IMR-90 (cell line): ENCODE measurements around the gene TACC3. TPM values are rescaled to one million over a fixed set of nuclear protein-coding genes. Genes with fewer than 3 reads are reported as not detected.

ENCODE experiments used
- ATAC-seq: fragments of 200-7000 bp; cut with Tn5 transposase; 2 replicates; pipeline ENCODE4 v1.9.1; 2020; ENCODE audit warnings: low read depth, mild to moderate bottlenecking, moderate library complexity
- BruUV-seq: library from RNA; stranded (reverse); fragments of 400-500 nt; replicated peaks from 2 replicates; lab custom pipeline; 2021; lab: Mats Ljungman, UMichigan
- CTCF ChIA-PET: fragments of 300-600 bp; formaldehyde crosslinking; extraction: SDS; loops from one replicate; lab custom pipeline; 2021; ENCODE audit warnings: antibody characterized with exemption; lab: Yijun Ruan, JAX
- POLR2A ChIA-PET: fragments of 300-600 bp; sonication (Branson Sonifier 250); formaldehyde crosslinking; loops from one replicate; lab custom pipeline; 2022; ENCODE audit warnings: antibody characterized with exemption; ENCODE audit not compliant: unreplicated experiment; lab: Charles Lee
- DNase-seq: peaks from one replicate; pipeline ENCODE4 v3.0.0; 2013
- H2AFZ ChIP-seq: replicated peaks from 2 replicates; pipeline ENCODE3; 2013; ENCODE audit warnings: low read length, mild to moderate bottlenecking; ENCODE audit not compliant: poor library complexity
- H2AK5ac ChIP-seq: 2 replicates; pipeline ENCODE4 v1.6.1; 2013; ENCODE audit warnings: low read depth, low read length, inconsistent platforms
- H2AK9ac ChIP-seq: replicated peaks from 2 replicates; pipeline ENCODE3; 2013; ENCODE audit warnings: mild to moderate bottlenecking, low read depth, low read length, moderate library complexity; ENCODE audit not compliant: poor library complexity
- H2BK120ac ChIP-seq: 2 replicates; pipeline ENCODE4 v1.6.1; 2013; ENCODE audit warnings: low read depth, low read length, inconsistent platforms
- H2BK15ac ChIP-seq: 3 replicates; pipeline ENCODE4 v1.6.1; 2013; ENCODE audit warnings: low read depth, low read length, inconsistent platforms
- H2BK20ac ChIP-seq: 2 replicates; pipeline ENCODE4 v1.6.1; 2013; ENCODE audit warnings: low read depth, mild to moderate bottlenecking, inconsistent platforms, low read length, moderate library complexity
- H2BK5ac ChIP-seq: 2 replicates; pipeline ENCODE4 v1.6.1; 2013; ENCODE audit warnings: mild to moderate bottlenecking, low read depth, low read length, inconsistent platforms; ENCODE audit not compliant: poor library complexity, severe bottlenecking
- H3K14ac ChIP-seq: replicated peaks from 2 replicates; pipeline ENCODE4 v1.6.1; 2013; ENCODE audit warnings: low read depth, low read length, inconsistent platforms
- H3K18ac ChIP-seq: 2 replicates; pipeline ENCODE4 v1.6.1; 2013; ENCODE audit warnings: low read depth, low read length, control low read depth
- H3K23ac ChIP-seq: 2 replicates; pipeline ENCODE4 v1.6.1; 2013; ENCODE audit warnings: low read depth, low read length, inconsistent platforms
- H3K27ac ChIP-seq: 2 replicates; pipeline ENCODE4 v1.5.1; 2013; ENCODE audit warnings: mild to moderate bottlenecking, control low read depth, low read length; ENCODE audit not compliant: insufficient read depth
- H3K27me3 ChIP-seq: 2 replicates; pipeline ENCODE4 v1.6.1; 2013; ENCODE audit warnings: low read length; ENCODE audit not compliant: control insufficient read depth, insufficient read depth
- H3K36me3 ChIP-seq: 2 replicates; pipeline ENCODE4 v1.6.1; 2013; ENCODE audit warnings: low read length, mixed read lengths; ENCODE audit not compliant: control insufficient read depth, insufficient read depth
- H3K4ac ChIP-seq: 2 replicates; pipeline ENCODE4 v1.6.1; 2013; ENCODE audit warnings: low read depth, low read length, inconsistent platforms
- H3K4me1 ChIP-seq: 2 replicates; pipeline ENCODE4 v1.6.1; 2013; ENCODE audit warnings: low read length, mixed read lengths; ENCODE audit not compliant: control insufficient read depth, insufficient read depth
- H3K4me2 ChIP-seq: 2 replicates; pipeline ENCODE4 v1.6.1; 2013; ENCODE audit warnings: low read depth, mild to moderate bottlenecking, control low read depth, low read length, moderate library complexity
- H3K4me3 ChIP-seq: 2 replicates; pipeline ENCODE4 v1.5.1; 2013; ENCODE audit warnings: low read depth, mild to moderate bottlenecking, control low read depth, low read length, moderate library complexity; ENCODE audit not compliant: insufficient read depth
- H3K56ac ChIP-seq: 2 replicates; pipeline ENCODE4 v1.6.1; 2013; ENCODE audit warnings: low read length, inconsistent platforms; ENCODE audit not compliant: insufficient read depth; ENCODE audit errors: extremely low read depth
- H3K79me1 ChIP-seq, 2 experiments: 2 replicates each; pipeline ENCODE4 v1.6.1; 2013; ENCODE audit warnings: low read length in 2 of 2, inconsistent platforms in 1 of 2, low read depth in 1 of 2
- H3K9ac ChIP-seq: 2 replicates; pipeline ENCODE4 v1.6.1; 2013; ENCODE audit warnings: low read depth, low read length, control low read depth
- H3K9me1 ChIP-seq: 2 replicates; pipeline ENCODE4 v1.6.1; 2013; ENCODE audit warnings: low read length, inconsistent platforms; ENCODE audit not compliant: insufficient read depth
- H3K9me3 ChIP-seq: 2 replicates; pipeline ENCODE4 v1.6.1; 2013; ENCODE audit warnings: low read length; ENCODE audit not compliant: control insufficient read depth, insufficient read depth
- H4K20me1 ChIP-seq: 2 replicates; pipeline ENCODE4 v1.6.1; 2013; ENCODE audit warnings: low read length, inconsistent platforms; ENCODE audit not compliant: insufficient read depth
- H4K5ac ChIP-seq: 2 replicates; pipeline ENCODE4 v1.6.1; 2013; ENCODE audit warnings: mild to moderate bottlenecking, low read depth, low read length, control low read depth
- H4K8ac ChIP-seq, 2 experiments: 2 replicates each; pipeline ENCODE4 v1.6.1; 2013; ENCODE audit warnings: low read depth in 2 of 2, low read length in 2 of 2, control low read depth in 1 of 2, inconsistent platforms in 1 of 2
- H4K91ac ChIP-seq: 2 replicates; pipeline ENCODE4 v1.6.1; 2013; ENCODE audit warnings: low read depth, low read length, inconsistent platforms; ENCODE audit not compliant: insufficient read depth
- BHLHE40 ChIP-seq: fragments of 150-350 bp; IDR thresholded peaks from 2 replicates; pipeline ENCODE4 v1.6.1; 2016; ENCODE audit warnings: mild to moderate bottlenecking, low read depth, low read length
- CEBPB ChIP-seq: IDR thresholded peaks from 2 replicates; pipeline ENCODE4 v1.6.1; 2012; ENCODE audit warnings: low read depth, low read length, improper control_type of control experiment
- CHD1 ChIP-seq: IDR thresholded peaks from 2 replicates; pipeline ENCODE4 v1.6.1; 2012; ENCODE audit warnings: low read depth, low read length, improper control_type of control experiment
- FOS ChIP-seq: fragments of 150-350 bp; IDR thresholded peaks from 2 replicates; pipeline ENCODE4 v1.6.1; 2016; ENCODE audit warnings: low read depth, low read length
- MAFK ChIP-seq: IDR thresholded peaks from 2 replicates; pipeline ENCODE4 v1.6.1; 2012; ENCODE audit warnings: low read depth, low read length, improper control_type of control experiment
- NFE2L2 ChIP-seq: fragments of 150-350 bp; IDR thresholded peaks from 2 replicates; pipeline ENCODE4 v1.6.1; 2016; ENCODE audit warnings: low read depth, mild to moderate bottlenecking, low read length
- POLR2A ChIP-seq: IDR thresholded peaks from 2 replicates; pipeline ENCODE4 v1.6.1; 2012; ENCODE audit warnings: mild to moderate bottlenecking, low read depth, low read length
- RAD21 ChIP-seq: IDR thresholded peaks from 2 replicates; pipeline ENCODE4 v1.6.1; 2012; ENCODE audit warnings: low read length, improper control_type of control experiment
- RCOR1 ChIP-seq: IDR thresholded peaks from 2 replicates; pipeline ENCODE4 v1.6.1; 2012; ENCODE audit warnings: mild to moderate bottlenecking, low read length, improper control_type of control experiment; ENCODE audit not compliant: insufficient replicate concordance
- RFX5 ChIP-seq: IDR thresholded peaks from 2 replicates; pipeline ENCODE4 v1.8.0; 2012; ENCODE audit warnings: low read depth, mild to moderate bottlenecking, low read length, moderate library complexity
- SMC3 ChIP-seq: fragments of 150-350 bp; IDR thresholded peaks from 2 replicates; pipeline ENCODE4 v1.6.1; 2016; ENCODE audit warnings: low read depth, mild to moderate bottlenecking, antibody characterized with exemption, low read length, moderate library complexity
- WGBS, 2 experiments: methylation state at CpG; one replicate each; pipeline versions ENCODE4 v1.1.5 to v1.1.7; 2013; ENCODE audit warnings: missing lambda C conversion rate in 2 of 2; ENCODE audit not compliant: insufficient read length in 1 of 2; ENCODE audit errors: extremely low coverage in 2 of 2; 5-methylcytosine and 5-hydroxymethylcytosine counted together
- dilution Hi-C: fragments of 300-500 bp; cut with HindIII; formaldehyde crosslinking; loops from one replicate; pipeline ENCODE4 v1.14.3; 2018; ENCODE audit warnings: low sequenced_read_pairs; ENCODE audit not compliant: unreplicated experiment
- in situ Hi-C: fragments of 300-500 bp; cut with MboI; formaldehyde crosslinking; loops from 3 replicates; pipeline ENCODE4 v1.14.3; 2019; ENCODE audit warnings: low sequenced_read_pairs, inconsistent platforms, mixed read lengths
- intact Hi-C: fragments of 100-400 bp; cut with micrococcal nuclease; formaldehyde crosslinking; loops from 2 replicates; pipeline ENCODE4 v1.10.0; 2022
- polyA plus RNA-seq, 3 experiments: library from polyadenylated mRNA; depleted of rRNA; stranded (reverse); fragments of >200 nt; gene quantifications; 2 replicates each; pipeline ENCODE4 v1.2.3, GENCODE V29; 2012; ENCODE audit warnings: low replicate concordance in 1 of 3
- total RNA-seq: library from RNA; depleted of rRNA; stranded (reverse); fragments of >200 nt; gene quantifications from 2 replicates; pipeline ENCODE4 v1.2.3, GENCODE V29; 2012
- TF ChIP-seq, protein P1 (sequence below): fragments of 150-350 bp; IDR thresholded peaks from 2 replicates; pipeline ENCODE4 v1.6.1; 2017; ENCODE audit warnings: mild to moderate bottlenecking, antibody characterized with exemption, low read length, low read depth
- TF ChIP-seq, protein P2 (sequence below): conservative IDR thresholded peaks from 2 replicates; pipeline ENCODE4 v1.5.1; 2012; ENCODE audit warnings: mild to moderate bottlenecking, low read depth, low read length, improper control_type of control experiment
- TF ChIP-seq, protein P3 (sequence below): fragments of 150-350 bp; IDR thresholded peaks from 2 replicates; pipeline ENCODE4 v1.6.1; 2016; ENCODE audit warnings: low read depth, mild to moderate bottlenecking, low read length, moderate library complexity, borderline replicate concordance

TACC3 gene
- total and polyA plus RNA-seq, 2 of the 4 experiments (the other 2 are of a cell fraction), result 15.1 to 49.7 TPM

DNA sequence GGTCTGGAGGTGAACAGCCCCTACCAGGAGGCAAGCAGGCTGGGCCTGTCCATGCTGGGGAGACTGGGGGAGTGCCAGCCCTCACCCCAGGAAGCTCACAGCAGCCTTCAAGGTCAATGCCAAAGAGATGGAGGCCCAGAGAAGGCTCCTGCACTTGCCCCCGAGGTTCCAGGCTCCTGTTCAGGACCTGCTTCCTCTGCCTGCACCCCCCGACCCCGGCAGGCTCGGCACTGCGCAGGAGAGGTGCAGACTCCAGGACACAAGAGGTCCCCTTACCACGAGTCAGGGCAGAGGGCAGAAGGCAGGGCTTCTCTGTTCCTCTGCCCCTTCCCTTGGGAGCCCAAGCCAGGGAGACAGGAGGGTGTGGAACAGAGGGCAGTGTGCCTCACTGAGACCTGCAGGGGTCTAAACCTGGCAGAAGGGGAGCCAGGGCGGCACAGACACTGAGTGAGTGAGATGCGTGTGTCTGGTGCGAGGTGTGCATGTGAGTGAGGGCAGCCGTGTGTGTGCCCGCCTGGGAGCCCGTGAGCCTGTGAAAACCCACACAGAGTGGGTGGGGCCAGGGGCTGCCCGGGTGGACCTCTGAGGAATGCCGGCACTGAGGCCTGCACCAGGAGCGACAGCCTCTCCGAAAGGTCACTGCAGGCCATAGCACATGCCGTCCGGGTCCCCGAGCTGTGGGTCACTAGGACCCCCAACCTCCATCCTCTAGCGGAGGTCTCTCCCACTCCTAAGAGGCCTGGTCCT lies 41.1 kb downstream of the TACC3 start:
- Histone ChIP-seq H3K36me3 (no peaks in the 10 kb centered on the region), H3K14ac (no peak overlapping the region), H4K20me1 (no peaks in the 10 kb centered on the region; the same call in 1 of the 2 replicates), H3K4me3 (no peak overlapping the region), H3K9me3 (no peaks in the 10 kb centered on the region), H3K56ac (no peak overlapping the region), H3K27me3 (no peaks in the 10 kb centered on the region), H3K4me2 (no peak overlapping the region), H2AK5ac (no peak overlapping the region), H4K8ac (no peak overlapping the region), H3K9ac (no peak overlapping the region), H2BK20ac (no peak overlapping the region), H3K27ac (no peak overlapping the region), H4K91ac (no peak overlapping the region), H3K4ac (no peak overlapping the region), H3K79me1 (no peaks in the 10 kb centered on the region), H2AK9ac (peak overlapping the region; percentile 42), H3K23ac (no peak overlapping the region), H2BK15ac (no peak overlapping the region), H3K4me1 (peaks cover 4% of the 10 kb centered on the region; the same call in 1 of the 2 replicates), H2BK5ac (no peak overlapping the region), H3K9me1 (no peaks in the 10 kb centered on the region), H2AFZ (no peak overlapping the region), H4K5ac (no peak overlapping the region), H3K18ac (no peak overlapping the region), H2BK120ac (no peak overlapping the region)
- BruUV-seq, result no TSS peak
- dilution Hi-C loops (no loop called here), in situ Hi-C loops (no loop called here), intact Hi-C loops (no loop called here)
- TF ChIP-seq FOS, result no peak
- no peak for TF ChIP-seq MAFK
- TF ChIP-seq SMC3, result no peak
- no peak for TF ChIP-seq POLR2A
- TF ChIP-seq, protein P1, sequence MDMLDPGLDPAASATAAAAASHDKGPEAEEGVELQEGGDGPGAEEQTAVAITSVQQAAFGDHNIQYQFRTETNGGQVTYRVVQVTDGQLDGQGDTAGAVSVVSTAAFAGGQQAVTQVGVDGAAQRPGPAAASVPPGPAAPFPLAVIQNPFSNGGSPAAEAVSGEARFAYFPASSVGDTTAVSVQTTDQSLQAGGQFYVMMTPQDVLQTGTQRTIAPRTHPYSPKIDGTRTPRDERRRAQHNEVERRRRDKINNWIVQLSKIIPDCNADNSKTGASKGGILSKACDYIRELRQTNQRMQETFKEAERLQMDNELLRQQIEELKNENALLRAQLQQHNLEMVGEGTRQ, result no peak
- TF ChIP-seq, protein P2, sequence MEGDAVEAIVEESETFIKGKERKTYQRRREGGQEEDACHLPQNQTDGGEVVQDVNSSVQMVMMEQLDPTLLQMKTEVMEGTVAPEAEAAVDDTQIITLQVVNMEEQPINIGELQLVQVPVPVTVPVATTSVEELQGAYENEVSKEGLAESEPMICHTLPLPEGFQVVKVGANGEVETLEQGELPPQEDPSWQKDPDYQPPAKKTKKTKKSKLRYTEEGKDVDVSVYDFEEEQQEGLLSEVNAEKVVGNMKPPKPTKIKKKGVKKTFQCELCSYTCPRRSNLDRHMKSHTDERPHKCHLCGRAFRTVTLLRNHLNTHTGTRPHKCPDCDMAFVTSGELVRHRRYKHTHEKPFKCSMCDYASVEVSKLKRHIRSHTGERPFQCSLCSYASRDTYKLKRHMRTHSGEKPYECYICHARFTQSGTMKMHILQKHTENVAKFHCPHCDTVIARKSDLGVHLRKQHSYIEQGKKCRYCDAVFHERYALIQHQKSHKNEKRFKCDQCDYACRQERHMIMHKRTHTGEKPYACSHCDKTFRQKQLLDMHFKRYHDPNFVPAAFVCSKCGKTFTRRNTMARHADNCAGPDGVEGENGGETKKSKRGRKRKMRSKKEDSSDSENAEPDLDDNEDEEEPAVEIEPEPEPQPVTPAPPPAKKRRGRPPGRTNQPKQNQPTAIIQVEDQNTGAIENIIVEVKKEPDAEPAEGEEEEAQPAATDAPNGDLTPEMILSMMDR, result no peak
- no peak for TF ChIP-seq CHD1
- no peak for TF ChIP-seq BHLHE40
- no peak for TF ChIP-seq NFE2L2
- TF ChIP-seq CEBPB, result no peak
- no peak for TF ChIP-seq RFX5
- TF ChIP-seq, protein P3, sequence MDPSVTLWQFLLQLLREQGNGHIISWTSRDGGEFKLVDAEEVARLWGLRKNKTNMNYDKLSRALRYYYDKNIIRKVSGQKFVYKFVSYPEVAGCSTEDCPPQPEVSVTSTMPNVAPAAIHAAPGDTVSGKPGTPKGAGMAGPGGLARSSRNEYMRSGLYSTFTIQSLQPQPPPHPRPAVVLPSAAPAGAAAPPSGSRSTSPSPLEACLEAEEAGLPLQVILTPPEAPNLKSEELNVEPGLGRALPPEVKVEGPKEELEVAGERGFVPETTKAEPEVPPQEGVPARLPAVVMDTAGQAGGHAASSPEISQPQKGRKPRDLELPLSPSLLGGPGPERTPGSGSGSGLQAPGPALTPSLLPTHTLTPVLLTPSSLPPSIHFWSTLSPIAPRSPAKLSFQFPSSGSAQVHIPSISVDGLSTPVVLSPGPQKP, result no peak
- no peak for TF ChIP-seq RCOR1
- no peak for TF ChIP-seq RAD21
- 94% methylated on average over 6 of the region's 20 CpGs; no CpG with 5 or more reads in 1 of the 2 experiments for WGBS, 2 experiments
- no peak for DNase-seq
- no peak for ATAC-seq
- POLR2A ChIA-PET, result no interaction called here
- CTCF ChIA-PET, result no interaction called here
